ENCODE measurements around the gene L3MBTL3.
"Not testable (repeated sequence)": the region's sequence is repeated elsewhere in the genome, so short reads cannot be mapped to it uniquely, and the experiment has no call there.

L3MBTL3 gene

GRCh38 chr6:130107710-130108109 lies 89.3 kb downstream of the L3MBTL3 start:
- H3K27me3 ChIP-seq (ENCODE audit: insufficient read depth, low read depth, severe bottlenecking): no peaks in the 10 kb centered on the region
- no peaks in the 10 kb centered on the region for H3K9me3 ChIP-seq (ENCODE audit: severe bottlenecking)
- H3K4me3 ChIP-seq (ENCODE audit: low read depth, low read length): no peak overlapping the region
- DNase-seq: no peak
- no peak overlapping the region for H3K27ac ChIP-seq
- no peaks in the 10 kb centered on the region for H3K36me3 ChIP-seq
- no peak for TF ChIP-seq CTCF (IDR thresholded peaks at IDR 0.05; ENCODE audit: low read depth, low read length)

- Histone ChIP-seq H3K36me3 (no peaks in the 10 kb centered on the region), H3K27me3 (ENCODE audit: insufficient read depth, low read depth, severe bottlenecking) (no peaks in the 10 kb centered on the region), H3K9me3 (ENCODE audit: severe bottlenecking) (no peaks in the 10 kb centered on the region), H3K27ac (no peak overlapping the region), H3K4me3 (ENCODE audit: low read depth, low read length) (no peak overlapping the region)
- no peak for TF ChIP-seq CTCF (IDR thresholded peaks at IDR 0.05; ENCODE audit: low read depth, low read length)
- DNase-seq: no peak
These were observed 92.7 kb downstream of the L3MBTL3 start for GRCh38 chr6:130111031-130111430.

GRCh38 chr6:130113201-130113710 lies 94.9 kb downstream of the L3MBTL3 start:
- no peak for TF ChIP-seq CTCF (IDR thresholded peaks at IDR 0.05; ENCODE audit: low read depth, low read length)
- no peak for DNase-seq
- no peak overlapping the region for H3K27ac ChIP-seq
- H3K27me3 ChIP-seq (ENCODE audit: insufficient read depth, low read depth, severe bottlenecking): no peaks in the 10 kb centered on the region
- H3K9me3 ChIP-seq (ENCODE audit: severe bottlenecking): no peaks in the 10 kb centered on the region
- no peaks in the 10 kb centered on the region for H3K36me3 ChIP-seq
- no peak overlapping the region for H3K4me3 ChIP-seq (ENCODE audit: low read depth, low read length)

GRCh38 chr6:130115036-130115435 lies 96.7 kb downstream of the L3MBTL3 start:
- H3K27me3 ChIP-seq (ENCODE audit: insufficient read depth, low read depth, severe bottlenecking): no peaks in the 10 kb centered on the region
- DNase-seq: no peak
- H3K36me3 ChIP-seq: no peaks in the 10 kb centered on the region
- TF ChIP-seq CTCF (IDR thresholded peaks at IDR 0.05; ENCODE audit: low read depth, low read length): no peak
- no peak overlapping the region for H3K27ac ChIP-seq
- no peaks in the 10 kb centered on the region for H3K9me3 ChIP-seq (ENCODE audit: severe bottlenecking)
- no peak overlapping the region for H3K4me3 ChIP-seq (ENCODE audit: low read depth, low read length)

GRCh38 chr6:130116273-130116672 lies 97.9 kb downstream of the L3MBTL3 start:
- no peak overlapping the region for H3K4me3 ChIP-seq (ENCODE audit: low read depth, low read length)
- no peaks in the 10 kb centered on the region for H3K27me3 ChIP-seq (ENCODE audit: insufficient read depth, low read depth, severe bottlenecking)
- no peak for TF ChIP-seq CTCF (IDR thresholded peaks at IDR 0.05; ENCODE audit: low read depth, low read length)
- H3K36me3 ChIP-seq: no peaks in the 10 kb centered on the region
- H3K9me3 ChIP-seq (ENCODE audit: severe bottlenecking): no peaks in the 10 kb centered on the region
- no peak for DNase-seq
- no peak overlapping the region for H3K27ac ChIP-seq

GRCh38 chr6:130117187-130117701 lies 98.9 kb downstream of the L3MBTL3 start:
- H3K27me3 ChIP-seq (ENCODE audit: insufficient read depth, low read depth, severe bottlenecking); H3K36me3 ChIP-seq; H3K27ac ChIP-seq; DNase-seq; H3K4me3 ChIP-seq (ENCODE audit: low read depth, low read length); H3K9me3 ChIP-seq (ENCODE audit: severe bottlenecking): not testable (repeated sequence)
